HCT116 (cell line): ENCODE data around the gene PLAC8L1. TPM values are rescaled to one million over a fixed set of nuclear protein-coding genes. Genes with fewer than 3 reads are reported as not detected.

Experiments
- ATAC-seq: fragments of 200-7000 bp; cut with Tn5 transposase; 2 replicates; pipeline ENCODE4 v1.9.1; 2020; ENCODE audit warnings: mild to moderate bottlenecking, moderate library complexity
- BruUV-seq: library from RNA; stranded (reverse); fragments of 400-500 nt; replicated peaks from 2 replicates; lab custom pipeline; 2021; lab: Mats Ljungman, UMichigan
- CTCF ChIA-PET: fragments of 300-600 bp; sonication (Branson Sonifier 250); formaldehyde crosslinking; loops from one replicate; lab custom pipeline; 2021; ENCODE audit warnings: antibody characterized with exemption; lab: Charles Lee
- POLR2A ChIA-PET: fragments of 300-600, 350-600 bp; sonication (Branson Sonifier 250); formaldehyde crosslinking; loops from one replicate; lab custom pipeline; 2021; ENCODE audit warnings: antibody characterized with exemption; lab: Charles Lee
- RAD21 ChIA-PET, 2 experiments: fragments of 300-600 bp; sonication (Branson Sonifier 250); formaldehyde crosslinking; loops; one replicate each; lab custom pipeline; 2023; ENCODE audit warnings: low total read pairs in 2 of 2; ENCODE audit not compliant: uncharacterized antibody in 2 of 2, unreplicated experiment in 2 of 2, low non-redundant PET in 1 of 2; lab: Charles Lee
- DNase-seq: peaks from one replicate; pipeline ENCODE4 v3.0.0-alpha.2; 2010; ENCODE audit warnings: low read depth, low spot score
- H2AFZ ChIP-seq: fragments of 200-600 bp; shearing (Covaris generic), sonication (generic); 2 replicates; pipeline ENCODE4 v1.6.1; 2017; ENCODE audit warnings: low read depth, mixed run types, mixed read lengths, antibody characterized with exemption, low read length; ENCODE audit not compliant: poor library complexity, severe bottlenecking
- H3K27ac ChIP-seq: 2 replicates; pipeline ENCODE4 v1.5.1; 2012; ENCODE audit warnings: low read depth, low read length
- H3K27me3 ChIP-seq: fragments of 200-600 bp; sonication (generic); 2 replicates; pipeline ENCODE4 v1.6.1; 2016; ENCODE audit warnings: mixed run types, low read length, mixed read lengths; ENCODE audit not compliant: insufficient read depth
- H3K36me3 ChIP-seq, 2 experiments: fragments of 200-500 bp in 1 of 2; fragments of 200-600 bp in 1 of 2; sonication (Bioruptor generic) in 1 of 2; sonication (generic) in 1 of 2; 2 replicates each; pipeline versions ENCODE4 v1.5.1 to v1.6.1; 2014 to 2016; ENCODE audit warnings: low read length in 2 of 2, inconsistent platforms in 1 of 2, mixed read lengths in 1 of 2, mixed run types in 1 of 2; ENCODE audit not compliant: insufficient read depth in 2 of 2, control insufficient read depth in 1 of 2
- H3K4me1 ChIP-seq, 2 experiments: fragments of 200-600 bp in 1 of 2; sonication (generic) in 1 of 2; 2 replicates each; pipeline versions ENCODE4 v1.5.1 to v1.6.1; 2012 to 2017; ENCODE audit warnings: low read length in 2 of 2, inconsistent platforms in 1 of 2, mild to moderate bottlenecking in 1 of 2, mixed read lengths in 1 of 2, mixed run types in 1 of 2, moderate library complexity in 1 of 2; ENCODE audit not compliant: insufficient read depth in 2 of 2, control insufficient read depth in 1 of 2
- H3K4me2 ChIP-seq: fragments of 200-600 bp; sonication (generic); 2 replicates; pipeline ENCODE4 v1.6.1; 2017; ENCODE audit warnings: mixed run types, low read length, mixed read lengths
- H3K4me3 ChIP-seq, 2 experiments: fragments of 200-600 bp in 1 of 2; sonication (generic) in 1 of 2; replicated peaks in 1 of 2; 2 replicates each; pipeline ENCODE4 v1.5.1; 2011 to 2016; ENCODE audit warnings: low read length in 2 of 2, control low read depth in 1 of 2, low read depth in 1 of 2, mild to moderate bottlenecking in 1 of 2, mixed read lengths in 1 of 2, mixed run types in 1 of 2
- H3K79me2 ChIP-seq: fragments of 200-600 bp; sonication (generic); 2 replicates; pipeline ENCODE4 v1.6.1; 2017; ENCODE audit warnings: mild to moderate bottlenecking, mixed run types, low read length, moderate library complexity, mixed read lengths; ENCODE audit not compliant: insufficient read depth
- H3K9ac ChIP-seq: fragments of 200-600 bp; sonication (generic); 2 replicates; pipeline ENCODE4 v1.6.1; 2016; ENCODE audit warnings: low read length, mixed read lengths
- H3K9me2 ChIP-seq: fragments of 200-600 bp; sonication (generic), shearing (Covaris generic); 2 replicates; pipeline ENCODE4 v1.6.1; 2017; ENCODE audit warnings: mixed run types, mild to moderate bottlenecking, moderate library complexity; ENCODE audit not compliant: insufficient read depth
- H3K9me3 ChIP-seq, 2 experiments: fragments of 200-500 bp in 1 of 2; fragments of 200-600 bp in 1 of 2; sonication (Bioruptor generic) in 1 of 2; sonication (generic) in 1 of 2; 2 replicates each; pipeline ENCODE4 v1.6.1; 2014 to 2017; ENCODE audit warnings: low read length in 2 of 2, mixed read lengths in 2 of 2, inconsistent platforms in 1 of 2, low read depth in 1 of 2, mild to moderate bottlenecking in 1 of 2, mixed run types in 1 of 2, moderate library complexity in 1 of 2; ENCODE audit not compliant: control insufficient read depth in 1 of 2, insufficient read depth in 1 of 2
- H4K20me1 ChIP-seq: fragments of 200-600 bp; sonication (generic), shearing (Covaris generic); 2 replicates; pipeline ENCODE4 v1.6.1; 2017; ENCODE audit warnings: mixed run types, mild to moderate bottlenecking, moderate library complexity; ENCODE audit not compliant: insufficient read depth
- ATF3 ChIP-seq: IDR thresholded peaks from 2 replicates; pipeline ENCODE4 v1.6.1; 2012
- CBX3 ChIP-seq: IDR thresholded peaks from 2 replicates; pipeline ENCODE4 v1.6.1; 2012; ENCODE audit warnings: low read depth
- CEBPB ChIP-seq: IDR thresholded peaks from 2 replicates; pipeline ENCODE4 v1.6.1; 2012; ENCODE audit warnings: low read depth
- EGR1 ChIP-seq: IDR thresholded peaks from 2 replicates; pipeline ENCODE4 v1.6.1; 2012; ENCODE audit warnings: low read depth
- ELF1 ChIP-seq: IDR thresholded peaks from 2 replicates; pipeline ENCODE4 v1.6.1; 2012; ENCODE audit warnings: low read depth, borderline replicate concordance
- FOSL1 ChIP-seq: IDR thresholded peaks from 2 replicates; pipeline ENCODE4 v1.6.1; 2012; ENCODE audit warnings: low read depth
- JUND ChIP-seq: IDR thresholded peaks from 2 replicates; pipeline ENCODE4 v1.6.1; 2012
- MAX ChIP-seq: IDR thresholded peaks from 2 replicates; pipeline ENCODE4 v1.6.1; 2012
- POLR2A ChIP-seq: IDR thresholded peaks from 2 replicates; pipeline ENCODE4 v1.7.0; 2011; ENCODE audit warnings: borderline replicate concordance; ENCODE audit not compliant: insufficient read depth, insufficient read length; ENCODE audit errors: extremely low read depth
- POLR2AphosphoS5 ChIP-seq: IDR thresholded peaks from 2 replicates; pipeline ENCODE4 v1.6.1; 2011; ENCODE audit warnings: mild to moderate bottlenecking, low read depth, low read length, moderate library complexity
- RAD21 ChIP-seq: IDR thresholded peaks from 2 replicates; pipeline ENCODE4 v1.6.1; 2012; ENCODE audit warnings: low read depth, mild to moderate bottlenecking
- SIN3A ChIP-seq: IDR thresholded peaks from 2 replicates; pipeline ENCODE4 v1.6.1; 2012; ENCODE audit warnings: low read depth
- SP1 ChIP-seq: IDR thresholded peaks from 2 replicates; pipeline ENCODE4 v1.6.1; 2012; ENCODE audit warnings: low read depth
- SRF ChIP-seq: IDR thresholded peaks from 2 replicates; pipeline ENCODE4 v1.6.1; 2012; ENCODE audit warnings: low read depth
- TCF7L2 ChIP-seq: IDR thresholded peaks from 2 replicates; pipeline ENCODE4 v1.7.0; 2011; ENCODE audit warnings: borderline replicate concordance, inconsistent platforms; ENCODE audit not compliant: insufficient read depth, insufficient read length; ENCODE audit errors: extremely low read depth
- ZNF274 ChIP-seq: fragments of 200-500 bp; sonication (Bioruptor generic); IDR thresholded peaks from 2 replicates; pipeline ENCODE4 v1.6.1; 2014; ENCODE audit warnings: mild to moderate bottlenecking, low read depth, low read length, inconsistent platforms
- intact Hi-C: fragments of 100-400 bp; cut with micrococcal nuclease; formaldehyde crosslinking; loops from 2 replicates; pipeline ENCODE4 v1.10.0; 2022
- total RNA-seq: library from RNA; stranded (reverse); gene quantifications from one replicate; pipeline ENCODE4 v1.2.1, GENCODE V29; 2021; ENCODE audit not compliant: unreplicated experiment

PLAC8L1 gene
- total RNA-seq, 1 experiment from 2014 or later: 2.6 TPM

- no peaks in the 10 kb centered on the region for H3K36me3 ChIP-seq
- no peak overlapping the region for H3K4me2 ChIP-seq
- no peaks in the 10 kb centered on the region for H3K9me2 ChIP-seq
- H2AFZ ChIP-seq: no peak overlapping the region
- intact Hi-C loops: loop anchor here (10.0 kb wide), 2 partner anchors 373 to 707 kb away; no protein-coding TSS in a partner anchor
- no peaks in the 10 kb centered on the region for H3K27me3 ChIP-seq
- BruUV-seq: no TSS peak
- no peaks in the 10 kb centered on the region for H3K9me3 ChIP-seq
- ChIA-PET POLR2A (no interaction called here), CTCF (interaction anchor here (1.3 to 1.5 kb wide), 2 partner anchors 354 to 370 kb away, joined by 3 to 4 read pairs; no protein-coding TSS in a partner anchor), RAD21 (interaction anchor here in 1 of 2 experiments (0.7 kb wide), 1 partner anchor 237 kb away, joined by 3 read pairs; no protein-coding TSS in a partner anchor)
- H3K79me2 ChIP-seq: no peaks in the 10 kb centered on the region
- ATAC-seq: no peak
- H3K27ac ChIP-seq: no peak overlapping the region
- H3K4me3 ChIP-seq: no peak overlapping the region
- H3K4me1 ChIP-seq: peaks cover 18 to 20% of the 10 kb centered on the region in 2 experiments
- H4K20me1 ChIP-seq: no peaks in the 10 kb centered on the region
- no peak overlapping the region for H3K9ac ChIP-seq
- no peak for TF ChIP-seq ATF3
- TF ChIP-seq JUND: no peak
- TF ChIP-seq SIN3A: no peak
- TF ChIP-seq RAD21: no peak
- TF ChIP-seq CEBPB: no peak
- TF ChIP-seq TCF7L2: no peak
- no peak for TF ChIP-seq CBX3
- no peak for TF ChIP-seq FOSL1
- no peak for TF ChIP-seq SRF
- no peak for TF ChIP-seq ZNF274
- no peak for TF ChIP-seq SP1
- no peak for TF ChIP-seq MAX
- no peak for TF ChIP-seq POLR2A
- TF ChIP-seq POLR2AphosphoS5: no peak
- TF ChIP-seq EGR1: no peak
- no peak for TF ChIP-seq ELF1
- TF ChIP-seq, all 23 proteins: peak for 0
- DNase-seq: no peak
Measured at GRCh38 chr5:146051678-146052077, 53.7 kb downstream of the PLAC8L1 start.
